HepG2 (cell line): ENCODE data around the gene CIBAR2. TPM values are rescaled to one million over a fixed set of nuclear protein-coding genes. Genes with fewer than 3 reads are reported as not detected.

ENCODE experiments used
- HOXA3 ChIP-seq: sonication (generic); formaldehyde crosslinking; IDR thresholded peaks from 2 replicates; pipeline ENCODE4 v1.5.0; 2020; ENCODE audit warnings: missing genetic modification reagents
- MIXL1 ChIP-seq: IDR thresholded peaks from 2 replicates; pipeline ENCODE4 v1.6.1; 2016
- NCOA2 ChIP-seq: sonication (generic); formaldehyde crosslinking; IDR thresholded peaks from 2 replicates; pipeline ENCODE4 v1.8.0; 2022; ENCODE audit warnings: inconsistent platforms
- PCBP1 ChIP-seq: fragments of 200-400 bp; formaldehyde crosslinking; IDR thresholded peaks from 2 replicates; pipeline ENCODE4 v1.6.1; 2017; ENCODE audit warnings: mild to moderate bottlenecking, low read depth, low read length, borderline replicate concordance
- POLR2G ChIP-seq: fragments of 200-400 bp; formaldehyde crosslinking; IDR thresholded peaks from 2 replicates; pipeline ENCODE4 v1.6.1; 2018; ENCODE audit warnings: mild to moderate bottlenecking, low read depth, low read length, moderate library complexity
- ZBTB38 ChIP-seq: sonication (generic); formaldehyde crosslinking; IDR thresholded peaks from 2 replicates; pipeline ENCODE4 v1.5.1; 2020; ENCODE audit warnings: mild to moderate bottlenecking, missing genetic modification reagents
- ZNF24 ChIP-seq: fragments of 450-650 bp; IDR thresholded peaks from 2 replicates; pipeline ENCODE4 v1.6.1; 2017; ENCODE audit warnings: antibody characterized with exemption, mild to moderate bottlenecking
- ZNF543 ChIP-seq: sonication (generic); formaldehyde crosslinking; IDR thresholded peaks from 2 replicates; pipeline ENCODE4 v1.4.0; 2020; ENCODE audit warnings: mild to moderate bottlenecking, missing genetic modification reagents
- ZNF564 ChIP-seq: sonication (generic); formaldehyde crosslinking; IDR thresholded peaks from 2 replicates; pipeline ENCODE4 v1.8.1; 2023; ENCODE audit warnings: mild to moderate bottlenecking, missing genetic modification reagents
- ZNF569 ChIP-seq: sonication (generic); formaldehyde crosslinking; IDR thresholded peaks from 2 replicates; pipeline ENCODE4 v1.5.0; 2020; ENCODE audit warnings: mild to moderate bottlenecking, missing genetic modification reagents, moderate library complexity, borderline replicate concordance
- ZNF737 ChIP-seq: sonication (generic); formaldehyde crosslinking; IDR thresholded peaks from 2 replicates; pipeline ENCODE4 v1.5.0; 2020; ENCODE audit warnings: missing genetic modification reagents, mild to moderate bottlenecking, borderline replicate concordance
- polyA plus RNA-seq, 8 experiments: library from polyadenylated mRNA; depleted of rRNA in 3 of 8; stranded (reverse) in 7 of 8; unstranded in 1 of 8; fragments of >200 nt; fragmentation: Illumina TruSeq in 4 of 8; extraction: Trizol in 4 of 8; gene quantifications; 2 replicates each; pipeline versions ENCODE4 v1.2.1 to v1.2.3, GENCODE V29; 2011 to 2016; ENCODE audit warnings: low read depth in 4 of 8, missing spikeins in 1 of 8, mixed read lengths in 1 of 8; ENCODE audit not compliant: insufficient read depth in 1 of 8
- total RNA-seq, 5 experiments: library from RNA; depleted of rRNA; stranded (reverse); fragments of >200 nt; fragmentation: Illumina TruSeq; extraction: Trizol; gene quantifications; 2 replicates each; pipeline ENCODE4 v1.2.3, GENCODE V29; 2016; ENCODE audit warnings: low read depth in 1 of 5
- TF ChIP-seq, protein P1 (sequence below): IDR thresholded peaks from 2 replicates; pipeline ENCODE4 v1.6.1; 2016; ENCODE audit warnings: low read depth, missing genetic modification reagents, missing compliant biosample characterization
- TF ChIP-seq, protein P2 (sequence below): sonication (generic); formaldehyde crosslinking; IDR thresholded peaks from 2 replicates; pipeline ENCODE4 v1.4.0; 2020; ENCODE audit warnings: missing genetic modification reagents, borderline replicate concordance
- TF ChIP-seq, protein P3 (sequence below): IDR thresholded peaks from 2 replicates; pipeline ENCODE4 v1.4.0; 2020; ENCODE audit warnings: mild to moderate bottlenecking, missing genetic modification reagents

Gene CIBAR2
- total and polyA plus RNA-seq, 2 of the 13 experiments (the other 11 are each of a cell fraction or from before 2014, with no cell fraction given): not detected

DNA sequence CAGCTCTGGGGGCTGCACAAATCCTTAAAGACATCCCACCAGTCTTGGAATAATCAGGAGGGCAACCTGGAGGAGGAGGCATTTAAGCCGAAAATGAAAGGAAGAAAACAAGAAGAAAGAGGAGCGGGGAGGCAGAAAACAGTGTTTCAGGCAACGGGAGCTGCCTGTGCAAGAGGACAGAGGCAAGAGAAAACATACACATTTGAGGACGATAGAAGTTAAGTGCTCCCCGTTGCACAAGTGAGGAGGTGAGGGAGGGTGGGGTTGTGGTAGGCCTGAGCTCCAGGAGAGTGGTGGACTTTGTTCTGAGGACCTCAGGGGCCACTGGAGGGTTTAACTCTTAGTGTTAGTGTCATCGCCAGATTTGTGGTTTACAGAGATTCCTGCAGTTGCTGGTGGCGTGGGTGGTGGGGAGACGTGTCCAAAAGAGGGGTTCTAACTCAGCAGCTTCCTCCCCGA lies 27.6 kb upstream of the CIBAR2 start (continued):
- TF ChIP-seq, protein P1, sequence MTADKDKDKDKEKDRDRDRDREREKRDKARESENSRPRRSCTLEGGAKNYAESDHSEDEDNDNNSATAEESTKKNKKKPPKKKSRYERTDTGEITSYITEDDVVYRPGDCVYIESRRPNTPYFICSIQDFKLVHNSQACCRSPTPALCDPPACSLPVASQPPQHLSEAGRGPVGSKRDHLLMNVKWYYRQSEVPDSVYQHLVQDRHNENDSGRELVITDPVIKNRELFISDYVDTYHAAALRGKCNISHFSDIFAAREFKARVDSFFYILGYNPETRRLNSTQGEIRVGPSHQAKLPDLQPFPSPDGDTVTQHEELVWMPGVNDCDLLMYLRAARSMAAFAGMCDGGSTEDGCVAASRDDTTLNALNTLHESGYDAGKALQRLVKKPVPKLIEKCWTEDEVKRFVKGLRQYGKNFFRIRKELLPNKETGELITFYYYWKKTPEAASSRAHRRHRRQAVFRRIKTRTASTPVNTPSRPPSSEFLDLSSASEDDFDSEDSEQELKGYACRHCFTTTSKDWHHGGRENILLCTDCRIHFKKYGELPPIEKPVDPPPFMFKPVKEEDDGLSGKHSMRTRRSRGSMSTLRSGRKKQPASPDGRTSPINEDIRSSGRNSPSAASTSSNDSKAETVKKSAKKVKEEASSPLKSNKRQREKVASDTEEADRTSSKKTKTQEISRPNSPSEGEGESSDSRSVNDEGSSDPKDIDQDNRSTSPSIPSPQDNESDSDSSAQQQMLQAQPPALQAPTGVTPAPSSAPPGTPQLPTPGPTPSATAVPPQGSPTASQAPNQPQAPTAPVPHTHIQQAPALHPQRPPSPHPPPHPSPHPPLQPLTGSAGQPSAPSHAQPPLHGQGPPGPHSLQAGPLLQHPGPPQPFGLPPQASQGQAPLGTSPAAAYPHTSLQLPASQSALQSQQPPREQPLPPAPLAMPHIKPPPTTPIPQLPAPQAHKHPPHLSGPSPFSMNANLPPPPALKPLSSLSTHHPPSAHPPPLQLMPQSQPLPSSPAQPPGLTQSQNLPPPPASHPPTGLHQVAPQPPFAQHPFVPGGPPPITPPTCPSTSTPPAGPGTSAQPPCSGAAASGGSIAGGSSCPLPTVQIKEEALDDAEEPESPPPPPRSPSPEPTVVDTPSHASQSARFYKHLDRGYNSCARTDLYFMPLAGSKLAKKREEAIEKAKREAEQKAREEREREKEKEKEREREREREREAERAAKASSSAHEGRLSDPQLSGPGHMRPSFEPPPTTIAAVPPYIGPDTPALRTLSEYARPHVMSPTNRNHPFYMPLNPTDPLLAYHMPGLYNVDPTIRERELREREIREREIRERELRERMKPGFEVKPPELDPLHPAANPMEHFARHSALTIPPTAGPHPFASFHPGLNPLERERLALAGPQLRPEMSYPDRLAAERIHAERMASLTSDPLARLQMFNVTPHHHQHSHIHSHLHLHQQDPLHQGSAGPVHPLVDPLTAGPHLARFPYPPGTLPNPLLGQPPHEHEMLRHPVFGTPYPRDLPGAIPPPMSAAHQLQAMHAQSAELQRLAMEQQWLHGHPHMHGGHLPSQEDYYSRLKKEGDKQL (CRISPR knock-in tag): no peak
- TF ChIP-seq ZNF543 (CRISPR knock-in tag): no peak
- no peak for TF ChIP-seq ZNF569
- TF ChIP-seq POLR2G: no peak
- peak; percentile 62; the same call in 1 of the 2 replicates for TF ChIP-seq MIXL1 (CRISPR knock-in tag)
- TF ChIP-seq ZNF564 (CRISPR knock-in tag): no peak
- TF ChIP-seq, protein P2, sequence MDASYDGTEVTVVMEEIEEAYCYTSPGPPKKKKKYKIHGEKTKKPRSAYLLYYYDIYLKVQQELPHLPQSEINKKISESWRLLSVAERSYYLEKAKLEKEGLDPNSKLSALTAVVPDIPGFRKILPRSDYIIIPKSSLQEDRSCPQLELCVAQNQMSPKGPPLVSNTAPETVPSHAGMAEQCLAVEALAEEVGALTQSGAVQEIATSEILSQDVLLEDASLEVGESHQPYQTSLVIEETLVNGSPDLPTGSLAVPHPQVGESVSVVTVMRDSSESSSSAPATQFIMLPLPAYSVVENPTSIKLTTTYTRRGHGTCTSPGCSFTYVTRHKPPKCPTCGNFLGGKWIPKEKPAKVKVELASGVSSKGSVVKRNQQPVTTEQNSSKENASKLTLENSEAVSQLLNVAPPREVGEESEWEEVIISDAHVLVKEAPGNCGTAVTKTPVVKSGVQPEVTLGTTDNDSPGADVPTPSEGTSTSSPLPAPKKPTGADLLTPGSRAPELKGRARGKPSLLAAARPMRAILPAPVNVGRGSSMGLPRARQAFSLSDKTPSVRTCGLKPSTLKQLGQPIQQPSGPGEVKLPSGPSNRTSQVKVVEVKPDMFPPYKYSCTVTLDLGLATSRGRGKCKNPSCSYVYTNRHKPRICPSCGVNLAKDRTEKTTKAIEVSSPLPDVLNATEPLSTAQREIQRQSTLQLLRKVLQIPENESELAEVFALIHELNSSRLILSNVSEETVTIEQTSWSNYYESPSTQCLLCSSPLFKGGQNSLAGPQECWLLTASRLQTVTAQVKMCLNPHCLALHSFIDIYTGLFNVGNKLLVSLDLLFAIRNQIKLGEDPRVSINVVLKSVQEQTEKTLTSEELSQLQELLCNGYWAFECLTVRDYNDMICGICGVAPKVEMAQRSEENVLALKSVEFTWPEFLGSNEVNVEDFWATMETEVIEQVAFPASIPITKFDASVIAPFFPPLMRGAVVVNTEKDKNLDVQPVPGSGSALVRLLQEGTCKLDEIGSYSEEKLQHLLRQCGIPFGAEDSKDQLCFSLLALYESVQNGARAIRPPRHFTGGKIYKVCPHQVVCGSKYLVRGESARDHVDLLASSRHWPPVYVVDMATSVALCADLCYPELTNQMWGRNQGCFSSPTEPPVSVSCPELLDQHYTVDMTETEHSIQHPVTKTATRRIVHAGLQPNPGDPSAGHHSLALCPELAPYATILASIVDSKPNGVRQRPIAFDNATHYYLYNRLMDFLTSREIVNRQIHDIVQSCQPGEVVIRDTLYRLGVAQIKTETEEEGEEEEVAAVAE (CRISPR knock-in tag): peak; percentile 23; the same call in 1 of the 2 replicates
- no peak for TF ChIP-seq PCBP1
- TF ChIP-seq, protein P3, sequence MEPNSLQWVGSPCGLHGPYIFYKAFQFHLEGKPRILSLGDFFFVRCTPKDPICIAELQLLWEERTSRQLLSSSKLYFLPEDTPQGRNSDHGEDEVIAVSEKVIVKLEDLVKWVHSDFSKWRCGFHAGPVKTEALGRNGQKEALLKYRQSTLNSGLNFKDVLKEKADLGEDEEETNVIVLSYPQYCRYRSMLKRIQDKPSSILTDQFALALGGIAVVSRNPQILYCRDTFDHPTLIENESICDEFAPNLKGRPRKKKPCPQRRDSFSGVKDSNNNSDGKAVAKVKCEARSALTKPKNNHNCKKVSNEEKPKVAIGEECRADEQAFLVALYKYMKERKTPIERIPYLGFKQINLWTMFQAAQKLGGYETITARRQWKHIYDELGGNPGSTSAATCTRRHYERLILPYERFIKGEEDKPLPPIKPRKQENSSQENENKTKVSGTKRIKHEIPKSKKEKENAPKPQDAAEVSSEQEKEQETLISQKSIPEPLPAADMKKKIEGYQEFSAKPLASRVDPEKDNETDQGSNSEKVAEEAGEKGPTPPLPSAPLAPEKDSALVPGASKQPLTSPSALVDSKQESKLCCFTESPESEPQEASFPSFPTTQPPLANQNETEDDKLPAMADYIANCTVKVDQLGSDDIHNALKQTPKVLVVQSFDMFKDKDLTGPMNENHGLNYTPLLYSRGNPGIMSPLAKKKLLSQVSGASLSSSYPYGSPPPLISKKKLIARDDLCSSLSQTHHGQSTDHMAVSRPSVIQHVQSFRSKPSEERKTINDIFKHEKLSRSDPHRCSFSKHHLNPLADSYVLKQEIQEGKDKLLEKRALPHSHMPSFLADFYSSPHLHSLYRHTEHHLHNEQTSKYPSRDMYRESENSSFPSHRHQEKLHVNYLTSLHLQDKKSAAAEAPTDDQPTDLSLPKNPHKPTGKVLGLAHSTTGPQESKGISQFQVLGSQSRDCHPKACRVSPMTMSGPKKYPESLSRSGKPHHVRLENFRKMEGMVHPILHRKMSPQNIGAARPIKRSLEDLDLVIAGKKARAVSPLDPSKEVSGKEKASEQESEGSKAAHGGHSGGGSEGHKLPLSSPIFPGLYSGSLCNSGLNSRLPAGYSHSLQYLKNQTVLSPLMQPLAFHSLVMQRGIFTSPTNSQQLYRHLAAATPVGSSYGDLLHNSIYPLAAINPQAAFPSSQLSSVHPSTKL (CRISPR knock-in tag): peak; percentile 81
- TF ChIP-seq ZNF24: peak; percentile 39; the same call in 1 of the 2 replicates
- peak; percentile 37; the same call in 1 of the 2 replicates for TF ChIP-seq HOXA3
- no peak for TF ChIP-seq ZNF737 (CRISPR knock-in tag)
- TF ChIP-seq ZBTB38 (CRISPR knock-in tag): 0 out of 2 replicates have a peak, but pooled peaks have one; percentile 12
- TF ChIP-seq NCOA2: peak; percentile 69
